Left ventricle myocardium inferior (tissue), 1 donor: Measurements from ENCODE around the gene ANKFY1. TPM values are rescaled to one million over a fixed set of nuclear protein-coding genes. Genes with fewer than 3 reads are reported as not detected.

Experiments
- DNase-seq: peaks from one replicate; pipeline ENCODE4 v3.0.0-alpha.2; 2020
- H3K27ac ChIP-seq: fragments of 200-600 bp; replicated peaks from 2 replicates; pipeline ENCODE4 v1.8.0; 2021
- H3K27me3 ChIP-seq: fragments of 200-600 bp; 2 replicates; pipeline ENCODE4 v1.8.0; 2021; ENCODE audit warnings: low read depth
- H3K36me3 ChIP-seq: fragments of 200-600 bp; 2 replicates; pipeline ENCODE4 v1.8.0; 2021
- H3K4me1 ChIP-seq: fragments of 200-600 bp; 2 replicates; pipeline ENCODE4 v1.8.0; 2021
- H3K4me3 ChIP-seq: fragments of 200-600 bp; 2 replicates; pipeline ENCODE4 v1.8.0; 2021; ENCODE audit warnings: mild to moderate bottlenecking, moderate library complexity
- H3K9me3 ChIP-seq: fragments of 200-600 bp; replicated peaks from 2 replicates; pipeline ENCODE4 v1.8.0; 2021
- CTCF ChIP-seq: fragments of 200-600 bp; IDR thresholded peaks from 2 replicates; pipeline ENCODE4 v1.8.0; 2021; ENCODE audit warnings: antibody characterized with exemption, mild to moderate bottlenecking, borderline replicate concordance
- intact Hi-C: fragments of 100-400 bp; cut with micrococcal nuclease; formaldehyde crosslinking; loops from one replicate; pipeline ENCODE4 v1.11.0; 2022
- total RNA-seq: library from RNA; stranded (reverse); fragmentation: NEBNext Ultra II Directional; extraction: Animal tissue kit (Norgen Biotek cat#: 25700); gene quantifications from one replicate; pipeline ENCODE4 v1.2.1, GENCODE V29; 2021
- donor health status: DM: no; HTN: yes; CAD: no; lungs with severe emphysema.

Gene ANKFY1
- total RNA-seq, 1 donor from 2014 or later: 22.9 TPM

DNA sequence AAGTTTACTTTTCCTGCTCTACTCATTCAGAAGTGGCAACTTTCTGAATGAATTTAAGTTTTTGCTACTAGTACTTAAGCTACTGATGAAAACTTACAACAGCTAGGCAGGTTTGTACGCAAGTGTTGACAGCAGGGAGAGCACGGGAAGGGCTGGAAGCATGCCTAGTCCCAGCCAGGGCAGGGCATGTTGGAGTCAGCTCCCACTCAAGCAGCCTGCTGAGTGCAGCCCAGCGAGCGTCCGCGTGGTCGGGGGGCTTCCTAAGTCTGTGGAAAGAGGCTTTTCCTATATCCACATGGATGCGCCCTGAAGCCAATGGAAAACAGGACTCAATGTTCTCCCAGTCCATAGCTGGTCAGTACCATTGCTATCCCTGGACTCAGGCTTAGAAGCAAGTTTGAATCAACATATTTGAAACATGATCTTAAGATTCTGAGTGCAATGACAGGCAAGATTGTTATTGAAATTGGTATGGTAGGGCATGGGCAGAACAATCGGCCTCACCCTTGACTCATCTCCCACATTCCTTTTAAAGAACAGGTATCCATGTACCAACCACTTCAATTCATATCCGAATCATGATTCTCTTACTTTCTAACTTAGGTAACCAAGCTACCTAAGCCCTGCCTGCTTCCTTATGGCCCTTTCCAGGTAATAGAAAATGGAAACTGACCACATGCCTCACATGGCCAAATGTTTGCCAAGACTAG is 98.3 kb downstream of the ANKFY1 start:
- H3K4me3 ChIP-seq: no peak overlapping the region
- peak overlapping the region; percentile 37 for H3K27ac ChIP-seq
- peaks cover 50% of the 10 kb centered on the region for H3K4me1 ChIP-seq
- no peaks in the 10 kb centered on the region for H3K27me3 ChIP-seq
- no peaks in the 10 kb centered on the region for H3K9me3 ChIP-seq
- TF ChIP-seq CTCF: no peak
- intact Hi-C loops: no loop called here
- peaks cover 60% of the 10 kb centered on the region for H3K36me3 ChIP-seq
- peak; percentile 66 for DNase-seq

- Histone ChIP-seq H3K36me3 (peaks cover 51% of the 10 kb centered on the region), H3K4me1 (peaks cover 50% of the 10 kb centered on the region), H3K27me3 (no peaks in the 10 kb centered on the region), H3K9me3 (no peaks in the 10 kb centered on the region), H3K4me3 (no peak overlapping the region), H3K27ac (peak overlapping the region; percentile 37)
- intact Hi-C loops: no loop called here
- no peak for TF ChIP-seq CTCF
- DNase-seq: no peak
Observed at GRCh38 chr17:4163951-4164350, 99.8 kb downstream of the ANKFY1 start.

DNA sequence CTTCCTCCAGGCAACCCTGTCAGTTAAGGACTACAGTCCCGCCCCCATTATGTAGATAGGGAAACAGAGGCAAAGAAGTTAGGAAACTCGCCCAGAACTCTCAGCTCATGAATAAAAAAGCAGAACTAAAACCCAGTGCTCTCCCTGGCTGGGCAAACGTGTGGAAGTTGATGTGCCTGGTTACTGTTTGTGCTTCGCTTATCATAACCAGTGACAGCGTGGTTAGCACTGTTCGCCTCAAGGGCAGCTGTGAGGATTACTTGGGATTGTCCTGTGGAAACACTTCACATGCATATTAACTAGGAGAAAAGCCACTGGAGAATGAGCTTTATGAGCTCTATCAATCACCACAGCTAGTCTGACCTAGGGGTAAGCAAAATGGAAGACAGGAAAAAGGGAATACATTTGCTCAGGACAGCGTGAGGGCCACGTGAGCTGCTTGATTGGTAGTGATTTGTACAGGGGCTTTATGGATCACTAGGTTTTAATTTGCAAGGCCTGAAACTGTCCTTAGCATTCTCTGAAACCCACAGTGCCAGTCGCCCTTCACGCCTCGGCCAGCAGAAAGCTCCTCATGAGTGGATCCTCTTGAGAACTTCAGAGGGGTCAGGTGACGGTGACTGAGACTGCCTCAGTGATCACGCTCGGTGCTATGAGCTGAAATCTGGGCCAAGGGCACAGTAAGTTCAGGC is 100.9 kb downstream of the ANKFY1 start:
- Histone ChIP-seq H3K36me3 (peaks cover 40% of the 10 kb centered on the region), H3K9me3 (no peaks in the 10 kb centered on the region), H3K27me3 (no peaks in the 10 kb centered on the region), H3K27ac (peak overlapping the region; percentile 68), H3K4me3 (no peak overlapping the region), H3K4me1 (peaks cover 50% of the 10 kb centered on the region)
- intact Hi-C loops: no loop called here
- DNase-seq: no peak
- TF ChIP-seq CTCF: no peak

- Histone ChIP-seq H3K4me1 (peaks cover 50% of the 10 kb centered on the region), H3K27me3 (no peaks in the 10 kb centered on the region), H3K4me3 (no peak overlapping the region), H3K9me3 (no peaks in the 10 kb centered on the region), H3K36me3 (peaks cover 40% of the 10 kb centered on the region), H3K27ac (peak overlapping the region; percentile 68)
- no peak for TF ChIP-seq CTCF
- intact Hi-C loops: no loop called here
- no peak for DNase-seq
Observed at GRCh38 chr17:4162321-4162720, 101.5 kb downstream of the ANKFY1 start.

DNA sequence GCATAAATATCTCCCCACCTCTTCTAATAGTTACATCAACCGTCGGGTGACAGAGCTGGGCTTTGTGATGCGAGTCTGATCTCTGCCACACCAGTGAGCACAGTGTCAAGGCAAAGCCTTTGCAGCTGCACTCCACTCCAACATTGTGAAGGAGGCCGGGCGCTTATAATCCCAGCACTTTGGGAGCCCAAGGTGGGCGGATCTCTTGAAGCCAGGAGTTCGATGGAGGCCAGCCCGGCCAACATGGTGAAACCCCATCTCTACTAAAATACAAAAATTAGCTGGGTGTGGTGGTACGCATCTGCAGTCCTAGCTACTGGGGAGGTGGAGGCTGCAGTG is 101.8 kb downstream of the ANKFY1 start:
- intact Hi-C loops: no loop called here
- Histone ChIP-seq H3K27me3 (no peaks in the 10 kb centered on the region), H3K27ac (no peak overlapping the region), H3K4me3 (no peak overlapping the region), H3K9me3 (no peaks in the 10 kb centered on the region), H3K4me1 (peaks cover 53% of the 10 kb centered on the region), H3K36me3 (peaks cover 40% of the 10 kb centered on the region)
- DNase-seq: no peak
- TF ChIP-seq CTCF: no peak
